ENCODE data around the gene RHPN2.

GRCh38 chr19:32969549-32969948 lies 95.1 kb downstream of the RHPN2 start:
- no peak for TF ChIP-seq CTCF (IDR thresholded peaks at IDR 0.05)
- TF ChIP-seq ZFX (IDR thresholded peaks at IDR 0.05; ENCODE audit: borderline replicate concordance), result no peak
